ENCODE measurements around the gene PDSS2. TPM values are rescaled to one million over a fixed set of nuclear protein-coding genes. Genes with fewer than 3 reads are reported as not detected.

PDSS2 gene
- total RNA-seq, 1 donor from 2014 or later: 19.7 TPM

GRCh38 chr6:107353773-107354382, 105.5 kb downstream of the PDSS2 start:
- Histone ChIP-seq H3K27ac (replicated peaks) (no peak overlapping the region), H3K27me3 (ENCODE audit: low read depth) (no peaks in the 10 kb centered on the region), H3K9me3 (replicated peaks) (no peaks in the 10 kb centered on the region), H3K36me3 (no peaks in the 10 kb centered on the region), H3K4me1 (peaks cover 15% of the 10 kb centered on the region), H3K4me3 (no peak overlapping the region)
- no peak for TF ChIP-seq CTCF (IDR thresholded peaks at IDR 0.05; ENCODE audit: borderline replicate concordance)
- no peak for DNase-seq
- intact Hi-C loops (cut with micrococcal nuclease): no loop called here

GRCh38 chr6:107348224-107348623, 111.1 kb downstream of the PDSS2 start:
- Histone ChIP-seq H3K4me1 (no peaks in the 10 kb centered on the region), H3K27ac (replicated peaks) (no peak overlapping the region), H3K9me3 (replicated peaks) (no peaks in the 10 kb centered on the region), H3K4me3 (no peak overlapping the region), H3K36me3 (no peaks in the 10 kb centered on the region), H3K27me3 (ENCODE audit: low read depth) (no peaks in the 10 kb centered on the region)
- intact Hi-C loops (cut with micrococcal nuclease): no loop called here
- no peak for TF ChIP-seq CTCF (IDR thresholded peaks at IDR 0.05; ENCODE audit: borderline replicate concordance)
- no peak for DNase-seq

DNA sequence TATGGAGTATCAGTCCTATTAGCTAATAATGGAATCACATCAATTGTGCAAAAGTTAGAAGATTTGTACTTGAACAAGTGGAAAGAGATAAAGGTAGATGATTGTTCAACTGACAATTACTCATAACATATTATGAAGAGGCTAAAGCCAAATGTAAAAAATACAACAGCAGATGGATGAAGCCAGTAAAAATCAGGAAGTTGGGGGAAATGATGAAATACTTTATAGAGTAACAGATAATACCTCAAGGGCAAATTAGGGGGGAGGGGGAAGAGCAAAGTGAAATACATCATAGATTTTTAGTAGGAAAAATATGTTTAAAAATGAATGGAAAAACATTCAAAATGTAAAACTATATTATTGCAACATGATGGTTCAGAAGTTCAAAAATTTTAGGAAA, 114.0 kb downstream of the PDSS2 start:
- intact Hi-C loops (cut with micrococcal nuclease): no loop called here
- no peak overlapping the region for H3K27ac ChIP-seq (replicated peaks)
- H3K36me3 ChIP-seq: no peaks in the 10 kb centered on the region
- no peaks in the 10 kb centered on the region for H3K27me3 ChIP-seq (ENCODE audit: low read depth)
- no peaks in the 10 kb centered on the region for H3K4me1 ChIP-seq
- DNase-seq: no peak
- no peak for TF ChIP-seq CTCF (IDR thresholded peaks at IDR 0.05; ENCODE audit: borderline replicate concordance)
- H3K4me3 ChIP-seq: no peak overlapping the region
- H3K9me3 ChIP-seq (replicated peaks): no peaks in the 10 kb centered on the region

- intact Hi-C loops (cut with micrococcal nuclease): no loop called here
- DNase-seq: no peak
- no peak overlapping the region for H3K4me3 ChIP-seq
- H3K9me3 ChIP-seq (replicated peaks): no peaks in the 10 kb centered on the region
- TF ChIP-seq CTCF (IDR thresholded peaks at IDR 0.05; ENCODE audit: borderline replicate concordance): no peak
- no peaks in the 10 kb centered on the region for H3K36me3 ChIP-seq
- H3K27me3 ChIP-seq (ENCODE audit: low read depth): no peaks in the 10 kb centered on the region
- H3K27ac ChIP-seq (replicated peaks): no peak overlapping the region
- no peaks in the 10 kb centered on the region for H3K4me1 ChIP-seq
Observed at GRCh38 chr6:107344981-107345380, 114.4 kb downstream of the PDSS2 start.

GRCh38 chr6:107344383-107344782, 115.0 kb downstream of the PDSS2 start:
- no peak for DNase-seq
- Histone ChIP-seq H3K4me3 (no peak overlapping the region), H3K27me3 (ENCODE audit: low read depth) (no peaks in the 10 kb centered on the region), H3K36me3 (no peaks in the 10 kb centered on the region), H3K4me1 (no peaks in the 10 kb centered on the region), H3K9me3 (replicated peaks) (no peaks in the 10 kb centered on the region), H3K27ac (replicated peaks) (no peak overlapping the region)
- intact Hi-C loops (cut with micrococcal nuclease): no loop called here
- no peak for TF ChIP-seq CTCF (IDR thresholded peaks at IDR 0.05; ENCODE audit: borderline replicate concordance)
